Myocyte (in vitro differentiated cells): ENCODE data around the gene MT1E. TPM values are rescaled to one million over a fixed set of nuclear protein-coding genes. Genes with fewer than 3 reads are reported as not detected.
"Not testable (repeated sequence)": the region's sequence is repeated elsewhere in the genome, so short reads cannot be mapped to it uniquely, and the experiment has no call there.

ENCODE experiments used
- DNase-seq: peaks from one replicate; pipeline ENCODE4 v3.0.0-alpha.2; 2012; ENCODE audit warnings: low read depth
- total RNA-seq: library from RNA; depleted of rRNA; stranded (reverse); fragments of >200 nt; gene quantifications from 2 replicates; pipeline ENCODE4 v1.2.3, GENCODE V29; 2014

MT1E gene
- total RNA-seq, 1 donor from 2014 or later: 26.6 TPM

DNA sequence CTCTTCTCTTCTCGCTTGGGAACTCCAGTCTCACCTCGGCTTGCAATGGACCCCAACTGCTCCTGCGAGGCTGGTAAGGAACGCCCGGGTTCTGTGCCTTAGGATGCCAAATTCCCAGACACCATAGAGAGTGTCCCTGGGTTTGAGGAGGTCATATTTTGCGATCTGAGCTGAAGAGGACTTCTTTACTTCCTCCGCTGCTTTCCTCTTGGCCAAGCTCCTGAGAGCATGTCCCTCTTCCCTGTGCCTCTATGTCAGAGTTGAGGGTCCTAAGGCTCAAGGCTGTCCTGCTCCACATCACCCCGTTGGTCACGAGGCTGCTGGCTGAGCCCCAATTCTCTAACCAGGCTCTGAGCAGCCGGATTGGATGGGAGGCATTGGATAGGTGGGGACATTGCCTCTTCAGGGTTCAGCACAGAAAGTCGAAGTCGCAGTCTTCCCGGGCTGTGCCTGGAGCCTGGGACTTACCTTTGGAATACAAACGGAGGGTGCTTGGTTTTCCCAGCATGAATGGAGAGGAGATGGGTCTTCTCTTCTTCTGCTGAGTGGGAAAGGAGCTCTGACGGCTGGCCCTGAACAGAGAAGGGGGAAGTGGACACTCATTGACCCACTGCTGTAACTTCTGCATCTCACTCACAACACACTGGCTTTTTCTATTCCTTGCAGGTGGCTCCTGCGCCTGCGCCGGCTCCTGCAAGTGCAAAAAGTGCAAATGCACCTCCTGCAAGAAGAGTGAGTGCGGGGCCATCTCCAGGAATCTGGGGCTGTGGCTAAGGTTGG, 44.4 kb downstream of the MT1E start:
- DNase-seq: no peak

DNA sequence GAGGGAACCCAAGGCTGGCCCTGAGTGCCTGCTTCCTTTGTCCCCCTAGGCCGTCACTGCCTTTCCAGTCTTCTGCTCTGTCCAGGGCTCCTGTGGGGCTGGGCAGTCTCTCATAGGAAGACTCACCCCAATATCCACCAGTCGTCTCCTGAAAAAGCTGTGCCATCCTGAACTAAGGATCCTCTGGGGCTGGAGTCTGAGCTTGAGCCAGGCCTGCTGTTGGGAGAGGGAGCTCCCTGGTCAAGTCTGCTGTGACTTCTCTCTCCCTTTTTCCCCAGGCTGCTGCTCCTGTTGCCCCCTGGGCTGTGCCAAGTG, 45.0 kb downstream of the MT1E start:
- no peak for DNase-seq

DNA sequence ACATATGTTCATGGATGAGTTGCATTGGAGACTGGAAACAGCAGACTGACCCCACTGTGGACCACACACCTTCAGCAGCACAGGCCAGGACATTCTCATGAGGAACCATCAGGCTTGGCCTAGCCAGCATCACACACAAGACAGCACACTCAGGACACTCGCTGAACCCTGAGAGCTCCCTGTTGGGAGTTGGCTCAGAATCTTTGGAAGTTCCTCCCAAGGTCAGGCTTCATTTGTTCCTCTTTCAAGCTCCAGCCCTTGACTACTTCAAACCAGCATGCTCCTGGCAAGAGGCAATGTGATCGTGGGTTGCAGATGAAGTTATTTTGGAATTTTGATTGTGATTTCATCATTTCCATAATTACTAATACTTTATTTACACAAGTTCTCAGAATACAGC, 46.1 kb downstream of the MT1E start:
- not testable (repeated sequence) for DNase-seq

DNA sequence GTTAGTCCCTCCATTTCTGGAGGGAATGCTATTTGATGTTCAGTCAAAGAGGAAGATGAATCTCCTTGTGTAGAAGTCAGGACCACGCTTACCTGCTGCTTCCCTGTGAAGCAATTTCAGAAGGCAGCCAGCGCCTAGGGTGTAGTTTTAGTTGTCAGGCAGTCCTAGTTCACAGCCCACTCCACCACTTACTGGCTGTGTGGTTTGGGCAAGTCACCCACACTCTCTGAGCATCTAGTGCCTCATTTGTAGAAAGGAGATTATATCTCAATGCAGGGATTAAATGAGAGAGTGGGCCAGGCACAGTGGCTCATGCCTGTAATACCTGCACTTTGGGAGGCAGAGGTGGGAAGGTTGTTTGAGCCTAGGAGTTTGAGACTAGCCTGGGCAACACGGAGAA, 46.6 kb downstream of the MT1E start:
- DNase-seq: not testable (repeated sequence)

DNA sequence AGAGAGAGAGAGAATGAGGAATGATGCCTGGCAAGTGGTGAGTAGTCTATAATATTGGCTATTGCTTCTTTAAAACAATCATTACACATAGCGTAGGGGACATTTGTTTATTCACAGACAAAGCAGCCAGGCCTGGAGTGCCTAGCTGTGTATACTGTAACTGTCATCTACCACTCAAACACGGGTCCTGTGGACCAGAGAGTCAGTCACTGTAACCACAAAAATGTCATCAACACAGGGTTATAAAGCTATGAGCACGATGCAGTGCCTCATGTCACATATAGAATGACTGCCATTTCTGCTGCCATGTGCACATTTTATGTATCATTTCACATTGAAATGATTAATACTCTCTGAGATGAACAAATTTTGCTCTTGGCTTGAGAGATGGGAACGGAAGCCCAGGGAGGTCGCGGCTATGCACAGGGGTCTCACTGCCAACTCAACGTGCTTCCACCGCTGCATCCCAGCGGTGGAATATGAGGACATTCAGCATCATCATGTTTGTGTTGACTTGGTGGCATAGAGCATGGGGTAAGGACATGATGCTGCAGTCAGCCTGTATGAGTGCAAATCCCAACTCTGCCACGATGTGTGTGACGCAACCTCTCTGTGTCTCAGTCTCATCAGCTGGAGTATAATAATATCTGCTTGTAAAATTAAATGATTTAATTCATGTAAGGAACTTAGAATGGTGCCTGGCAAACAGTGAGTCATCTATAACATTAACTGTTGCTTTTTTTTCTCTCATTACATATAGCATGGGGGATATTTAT, 47.4 kb downstream of the MT1E start:
- DNase-seq: no peak

GRCh38 chr16:56673921-56674320, 48.3 kb downstream of the MT1E start:
- DNase-seq: peak; percentile 32

DNA sequence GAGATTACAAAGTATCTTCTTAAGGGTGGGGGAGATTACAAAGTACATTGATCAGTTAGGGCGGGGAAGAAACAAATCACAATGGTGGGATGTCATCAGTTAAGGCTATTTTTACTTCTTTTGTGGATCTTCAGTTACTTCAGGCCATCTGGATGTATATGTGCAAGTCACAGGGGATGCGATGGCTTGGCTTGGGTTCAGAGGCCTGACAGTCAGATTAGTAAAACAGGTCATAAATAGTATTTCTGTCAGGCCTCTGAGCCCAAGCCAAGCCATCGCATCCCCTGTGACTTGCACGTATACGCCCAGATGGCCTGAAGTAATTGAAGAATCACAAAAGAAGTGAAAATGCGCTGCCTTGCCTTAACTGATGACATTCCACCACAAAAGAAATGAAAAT, 49.0 kb downstream of the MT1E start:
- not testable (repeated sequence) for DNase-seq

DNA sequence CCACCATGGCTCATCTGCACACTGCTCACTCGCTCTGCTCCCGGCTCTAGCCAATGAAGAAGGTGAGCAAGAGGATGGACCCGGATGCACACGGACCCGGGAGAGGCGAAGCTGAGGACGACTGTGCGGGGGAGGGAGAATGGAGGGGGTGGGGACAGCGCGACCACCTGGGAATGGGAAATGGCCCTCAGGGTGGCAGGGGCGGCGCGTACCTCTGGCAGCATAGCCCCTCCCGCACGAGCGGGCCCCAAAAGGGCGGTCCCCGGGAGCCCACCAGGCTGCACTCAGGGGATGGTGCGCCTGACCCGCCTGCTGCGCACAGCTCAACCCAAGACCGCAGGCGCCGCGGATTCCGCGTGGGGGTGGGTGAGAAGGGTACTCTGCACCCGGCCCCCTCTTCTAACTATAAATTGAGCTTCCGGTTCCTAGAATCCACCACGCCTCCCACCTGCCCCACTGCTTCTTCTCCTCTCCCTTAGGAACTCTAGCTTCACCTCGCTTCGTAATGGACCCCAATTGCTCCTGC, 50.2 kb downstream of the MT1E start:
- no peak for DNase-seq

Other genes starting within 250 kb of the MT1E start
- 220 and 233 TPM in 2 replicates for gene AMFR, start 200.2 kb upstream of the MT1E start, total RNA-seq
- 46.5 and 48.6 TPM in 2 replicates for gene NUDT21, start 174.4 kb upstream of the MT1E start, total RNA-seq
- 68.9 and 79.0 TPM in 2 replicates for gene OGFOD1, start 174.2 kb upstream of the MT1E start, total RNA-seq
- 27.2 and 32.9 TPM in 2 replicates for gene BBS2, start 105.8 kb upstream of the MT1E start, total RNA-seq
- gene MT4, start 60.7 kb upstream of the MT1E start, total RNA-seq: not detected in 2 replicates
- gene MT3, start 36.3 kb upstream of the MT1E start, total RNA-seq: not detected in 2 replicates
- 7.1 and 18.6 TPM in 2 replicates for gene MT2A, start 17.2 kb upstream of the MT1E start, total RNA-seq
- not detected in 2 replicates for gene MT1M, start 6.9 kb downstream of the MT1E start, total RNA-seq
- not detected in 2 replicates for gene MT1A, start 12.9 kb downstream of the MT1E start, total RNA-seq
- not detected in 2 replicates for gene MT1B, start 26.1 kb downstream of the MT1E start, total RNA-seq
- not detected in 2 replicates for gene MT1F, start 32.2 kb downstream of the MT1E start, total RNA-seq
- gene MT1G, start 42.3 kb downstream of the MT1E start, total RNA-seq: not detected in 2 replicates
- gene MT1H, start 44.0 kb downstream of the MT1E start, total RNA-seq: not detected in 2 replicates
- gene MT1X, start 56.7 kb downstream of the MT1E start, total RNA-seq: 14.8 and 74.1 TPM in 2 replicates
- 114 and 151 TPM in 2 replicates for gene NUP93, start 104.3 kb downstream of the MT1E start, total RNA-seq
- gene SLC12A3, start 239.4 kb downstream of the MT1E start, total RNA-seq: 0.16 TPM in 1 of 2 replicates, not detected in the other